Measurements from ENCODE around the gene MKRN2OS. TPM values are rescaled to one million over a fixed set of nuclear protein-coding genes. Genes with fewer than 3 reads are reported as not detected.

The MKRN2OS gene
- total RNA-seq, 1 donor from 2014 or later = not detected

DNA sequence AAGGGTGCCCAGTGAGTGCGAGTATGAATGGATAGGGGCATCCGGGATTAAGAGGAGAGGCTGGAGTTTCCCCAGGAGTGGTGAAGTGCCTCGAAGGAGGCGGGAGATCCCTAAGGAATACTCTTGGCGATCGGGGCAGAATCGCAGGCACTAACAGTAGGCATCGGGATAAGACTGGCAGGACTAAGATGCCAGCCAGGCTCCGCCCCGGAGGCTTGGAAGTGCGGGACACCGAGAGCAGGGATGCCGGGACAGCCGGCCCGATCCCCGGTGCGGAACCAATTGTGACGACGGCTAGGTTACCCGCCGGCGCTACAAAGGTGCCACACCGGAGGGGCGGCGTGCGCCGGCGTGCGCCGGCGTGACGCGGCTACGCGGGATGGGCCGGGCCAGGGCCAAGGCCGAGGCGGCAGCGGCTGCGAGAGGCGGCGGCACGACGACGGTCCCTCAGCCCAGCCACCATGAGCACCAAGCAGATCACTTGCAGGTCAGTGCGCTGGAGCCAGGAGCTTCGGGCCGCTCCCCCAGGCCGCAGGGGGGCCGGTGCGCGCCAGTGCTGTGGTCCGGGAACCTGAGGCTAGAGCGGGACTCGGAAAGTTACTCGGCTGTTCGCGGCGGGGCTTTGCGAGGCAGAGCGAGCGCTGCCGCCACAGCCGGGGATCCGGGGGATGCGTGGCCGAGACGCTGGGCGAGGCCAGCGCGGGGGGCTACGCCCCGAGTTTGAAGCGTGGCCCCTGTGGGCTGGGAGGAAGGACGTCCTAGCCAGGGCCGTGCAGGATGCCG, 11.6 kb upstream of the MKRN2OS start, which contains the start of gene MKRN2:
MKRN2 (plus strand) TSS at position 398 of the 783 bp plus-strand sequence; CDS start at position 462, 64 bp downstream.
- Mint-ChIP-seq H3K36me3 (ENCODE audit: low read depth, unreplicated experiment) (no peaks in the 10 kb centered on the region), H3K9me3 (ENCODE audit: unreplicated experiment) (no peaks in the 10 kb centered on the region), H3K4me1 (ENCODE audit: unreplicated experiment) (peaks cover 13% of the 10 kb centered on the region), H3K4me3 (ENCODE audit: unreplicated experiment) (peak within 1 kb of the TSS; percentile 98), H3K27ac (ENCODE audit: unreplicated experiment) (peak within 1 kb of the TSS; percentile 93), H3K27me3 (ENCODE audit: unreplicated experiment) (peaks cover 4% of the 10 kb centered on the region)
- no peak for TF ChIP-seq CTCF (IDR thresholded peaks at IDR 0.05; ENCODE audit: unreplicated experiment)
- DNase-seq (ENCODE audit: low spot score) = peak; percentile 92

DNA sequence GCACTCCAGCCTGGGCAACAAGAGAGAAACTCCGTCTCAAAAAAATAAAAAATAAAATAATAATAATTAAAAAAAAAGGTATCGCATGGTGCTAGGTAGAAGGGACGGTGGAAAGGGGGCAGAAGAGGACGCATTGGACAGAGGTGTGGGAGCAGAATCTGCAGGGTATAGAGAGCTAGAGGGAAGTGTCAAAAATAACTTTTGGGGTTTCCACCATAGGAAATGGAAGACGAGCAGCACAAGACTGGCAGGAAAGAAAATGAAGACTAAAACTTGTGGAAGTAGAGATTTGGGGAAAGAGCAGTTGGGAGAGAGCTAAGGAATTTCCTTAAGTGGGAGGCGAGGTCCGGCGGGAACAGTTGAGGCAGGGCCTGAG, 11.0 kb upstream of the MKRN2OS start:
- peak overlapping the region; percentile 93 for H3K27ac Mint-ChIP-seq (ENCODE audit: unreplicated experiment)
- DNase-seq (ENCODE audit: low spot score) = no peak
- no peak for TF ChIP-seq CTCF (IDR thresholded peaks at IDR 0.05; ENCODE audit: unreplicated experiment)
- peaks cover 4% of the 10 kb centered on the region for H3K27me3 Mint-ChIP-seq (ENCODE audit: unreplicated experiment)
- no peaks in the 10 kb centered on the region for H3K9me3 Mint-ChIP-seq (ENCODE audit: unreplicated experiment)
- H3K4me1 Mint-ChIP-seq (ENCODE audit: unreplicated experiment) = peaks cover 13% of the 10 kb centered on the region
- H3K36me3 Mint-ChIP-seq (ENCODE audit: low read depth, unreplicated experiment) = no peaks in the 10 kb centered on the region
- H3K4me3 Mint-ChIP-seq (ENCODE audit: unreplicated experiment) = peak overlapping the region; percentile 93

GRCh38 chr3:12553921-12554391, 8.7 kb upstream of the MKRN2OS start:
- no peak overlapping the region for H3K27ac Mint-ChIP-seq (ENCODE audit: unreplicated experiment)
- peaks cover 4% of the 10 kb centered on the region for H3K27me3 Mint-ChIP-seq (ENCODE audit: unreplicated experiment)
- H3K4me3 Mint-ChIP-seq (ENCODE audit: unreplicated experiment) = peak overlapping the region; percentile 67
- no peaks in the 10 kb centered on the region for H3K36me3 Mint-ChIP-seq (ENCODE audit: low read depth, unreplicated experiment)
- TF ChIP-seq CTCF (IDR thresholded peaks at IDR 0.05; ENCODE audit: unreplicated experiment) = no peak
- no peaks in the 10 kb centered on the region for H3K9me3 Mint-ChIP-seq (ENCODE audit: unreplicated experiment)
- no peak for DNase-seq (ENCODE audit: low spot score)
- peaks cover 13% of the 10 kb centered on the region for H3K4me1 Mint-ChIP-seq (ENCODE audit: unreplicated experiment)

GRCh38 chr3:12549971-12550760, 4.9 kb upstream of the MKRN2OS start:
- no peak for DNase-seq (ENCODE audit: low spot score)

More at GRCh38 chr3:12549971-12550760, 4.9 kb upstream of the MKRN2OS start:
- Mint-ChIP-seq H3K9me3 (ENCODE audit: unreplicated experiment) (no peaks in the 10 kb centered on the region), H3K4me1 (ENCODE audit: unreplicated experiment) (no peaks in the 10 kb centered on the region), H3K4me3 (ENCODE audit: unreplicated experiment) (no peak overlapping the region), H3K27ac (ENCODE audit: unreplicated experiment) (no peak overlapping the region), H3K27me3 (ENCODE audit: unreplicated experiment) (no peaks in the 10 kb centered on the region), H3K36me3 (ENCODE audit: low read depth, unreplicated experiment) (no peaks in the 10 kb centered on the region)
- no peak for TF ChIP-seq CTCF (IDR thresholded peaks at IDR 0.05; ENCODE audit: unreplicated experiment)

Data from endothelial cell (in vitro differentiated cells).